Measurements from ENCODE around the gene LCAT.

LCAT gene

GRCh38 chr16:67927131-67927941 lies 16.6 kb downstream of the LCAT start:
- Histone ChIP-seq H3K4me2 (ENCODE audit: low read length) (no peak overlapping the region), H3K27me3 (ENCODE audit: low read depth, low read length) (no peaks in the 10 kb centered on the region), H3K27ac (ENCODE audit: low read length) (no peak overlapping the region), H3K4me1 (ENCODE audit: low read length) (peaks cover 19% of the 10 kb centered on the region), H3K79me2 (ENCODE audit: low read length) (no peaks in the 10 kb centered on the region), H3K4me3 (ENCODE audit: low read length) (no peak overlapping the region), H3K36me3 (replicated peaks; ENCODE audit: low read depth, low read length) (peaks cover 11% of the 10 kb centered on the region), H3K9ac (ENCODE audit: low read length) (no peak overlapping the region), H4K20me1 (ENCODE audit: insufficient read depth, low read length) (peaks cover 9% of the 10 kb centered on the region; the same call in 1 of the 2 replicates), H2AFZ (ENCODE audit: low read depth, low read length) (no peak overlapping the region), H3K9me3 (ENCODE audit: insufficient read depth, low read length) (no peaks in the 10 kb centered on the region)
- TF ChIP-seq EZH2phosphoT487 (IDR thresholded peaks at IDR 0.05; ENCODE audit: low read depth): no peak
- no peak for TF ChIP-seq CTCF (IDR thresholded peaks at IDR 0.05; ENCODE audit: low read depth, low read length)

- no peak for TF ChIP-seq CTCF (IDR thresholded peaks at IDR 0.05; ENCODE audit: low read depth, low read length)
- TF ChIP-seq EZH2phosphoT487 (IDR thresholded peaks at IDR 0.05; ENCODE audit: low read depth): no peak
- H3K36me3 ChIP-seq (replicated peaks; ENCODE audit: low read depth, low read length): peaks cover 5% of the 10 kb centered on the region
- no peak overlapping the region for H3K9ac ChIP-seq (ENCODE audit: low read length)
- no peak overlapping the region for H2AFZ ChIP-seq (ENCODE audit: low read depth, low read length)
- H3K27me3 ChIP-seq (ENCODE audit: low read depth, low read length): no peaks in the 10 kb centered on the region
- no peak overlapping the region for H3K27ac ChIP-seq (ENCODE audit: low read length)
- no peak overlapping the region for H3K4me2 ChIP-seq (ENCODE audit: low read length)
- H3K4me3 ChIP-seq (ENCODE audit: low read length): no peak overlapping the region
- peaks cover 19% of the 10 kb centered on the region for H3K4me1 ChIP-seq (ENCODE audit: low read length)
- no peaks in the 10 kb centered on the region for H3K9me3 ChIP-seq (ENCODE audit: insufficient read depth, low read length)
- no peaks in the 10 kb centered on the region for H3K79me2 ChIP-seq (ENCODE audit: low read length)
- H4K20me1 ChIP-seq (ENCODE audit: insufficient read depth, low read length): peaks cover 9% of the 10 kb centered on the region; the same call in 1 of the 2 replicates
These were observed 17.7 kb downstream of the LCAT start for GRCh38 chr16:67926181-67926750.

- Histone ChIP-seq H3K9me3 (ENCODE audit: insufficient read depth, low read length) (no peaks in the 10 kb centered on the region), H3K4me2 (ENCODE audit: low read length) (no peak overlapping the region), H2AFZ (ENCODE audit: low read depth, low read length) (no peak overlapping the region), H3K4me1 (ENCODE audit: low read length) (peaks cover 8% of the 10 kb centered on the region), H3K27me3 (ENCODE audit: low read depth, low read length) (no peaks in the 10 kb centered on the region), H3K36me3 (replicated peaks; ENCODE audit: low read depth, low read length) (no peaks in the 10 kb centered on the region), H3K27ac (ENCODE audit: low read length) (no peak overlapping the region), H3K4me3 (ENCODE audit: low read length) (no peak overlapping the region), H3K9ac (ENCODE audit: low read length) (no peak overlapping the region), H3K79me2 (ENCODE audit: low read length) (no peaks in the 10 kb centered on the region), H4K20me1 (ENCODE audit: insufficient read depth, low read length) (peaks cover 9% of the 10 kb centered on the region)
- TF ChIP-seq CTCF (IDR thresholded peaks at IDR 0.05; ENCODE audit: low read depth, low read length) (no peak), EZH2phosphoT487 (IDR thresholded peaks at IDR 0.05; ENCODE audit: low read depth) (no peak)
These were observed 19.6 kb downstream of the LCAT start for GRCh38 chr16:67924140-67924906.
